ENCODE data around the gene ATP6V1G2.
"Not testable (repeated sequence)": the region's sequence is repeated elsewhere in the genome, so short reads cannot be mapped to it uniquely, and the experiment has no call there.

ATP6V1G2 gene

GRCh38 chr6:31529329-31530150 lies 16.9 kb downstream of the ATP6V1G2 start:
- DNase-seq (ENCODE audit: low read depth in 2 of 2) = no peak

GRCh38 chr6:31528821-31529328 lies 17.5 kb downstream of the ATP6V1G2 start, which contains the start of gene MCCD1:
Gene MCCD1, plus strand, starts transcription at chr6:31528962. Its CDS starts 53 bp downstream, at chr6:31529015.
- no peak for DNase-seq (ENCODE audit: low read depth in 2 of 2)

DNA sequence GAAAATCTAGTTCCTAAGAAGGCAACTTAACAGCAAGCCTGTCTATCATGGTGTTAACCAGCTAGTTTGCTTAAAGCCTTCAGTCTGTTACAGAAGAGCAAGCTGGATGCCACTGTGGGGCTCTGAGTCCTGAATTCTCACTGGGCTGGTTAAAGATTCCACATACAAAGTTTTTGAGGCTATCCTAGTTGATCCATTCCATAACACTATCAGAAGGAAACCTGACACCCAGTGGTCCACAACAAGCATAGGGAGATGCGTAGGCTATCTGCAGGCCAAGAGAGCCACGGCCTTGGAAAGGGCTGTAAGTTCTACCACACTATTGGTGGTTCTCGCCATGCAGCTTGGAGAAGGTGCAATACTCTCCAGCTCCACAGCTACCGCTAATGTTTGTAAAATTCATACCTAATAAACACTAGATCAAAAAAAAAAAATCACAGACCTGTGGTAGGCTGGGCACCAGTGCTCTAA lies 18.1 kb downstream of the ATP6V1G2 start:
- no peak for DNase-seq (ENCODE audit: low read depth in 2 of 2)

DNA sequence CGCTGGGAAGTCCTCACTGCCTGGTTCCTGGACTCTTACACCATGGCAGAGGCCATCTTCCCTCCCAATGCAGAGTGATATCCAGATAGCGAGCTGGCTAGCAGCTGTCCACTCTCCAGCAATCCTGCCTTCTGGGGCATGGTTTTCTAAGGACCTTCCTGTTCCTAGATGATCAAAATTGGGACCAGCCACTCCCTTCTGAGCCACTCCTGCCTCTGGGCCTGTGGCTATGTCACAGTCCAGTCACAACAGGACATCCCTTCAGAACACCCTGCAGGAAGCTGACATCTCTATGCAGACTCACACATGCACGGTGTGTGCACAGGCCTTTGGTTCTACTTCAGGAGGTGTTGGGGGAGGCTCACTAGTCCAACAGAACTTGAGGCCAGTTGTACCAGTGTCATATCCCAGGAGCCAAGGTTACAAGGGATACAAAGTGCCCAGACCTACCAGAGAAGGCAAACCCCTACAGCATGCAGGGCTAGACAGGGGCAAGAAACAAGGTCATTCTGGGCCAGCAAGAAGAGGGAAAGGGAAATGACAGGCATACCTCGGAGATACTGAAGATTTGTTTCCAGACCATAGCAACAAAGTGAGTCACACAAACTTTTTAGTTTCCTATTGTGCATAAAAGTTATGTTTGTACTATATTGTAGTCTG lies 20.3 kb downstream of the ATP6V1G2 start:
- DNase-seq (ENCODE audit: low read depth in 2 of 2) = no peak

DNA sequence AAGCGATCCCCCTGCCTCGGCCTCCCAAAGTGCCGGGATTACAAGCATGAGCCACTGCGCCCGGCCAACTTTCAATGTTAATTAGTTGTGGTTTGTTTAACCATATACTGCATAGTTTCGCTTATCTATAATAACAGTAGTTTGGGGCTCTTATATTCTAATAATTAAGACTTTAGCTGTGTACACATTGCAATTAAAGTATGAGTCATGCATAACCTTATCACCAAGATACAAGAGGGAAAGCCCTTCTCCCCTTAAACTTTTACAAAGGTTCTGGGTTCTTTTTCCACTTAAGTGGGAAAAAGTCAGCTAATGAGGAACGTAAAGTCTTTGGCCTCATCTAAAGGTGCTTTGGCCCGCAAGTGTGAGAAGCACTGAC lies 20.9 kb downstream of the ATP6V1G2 start:
- DNase-seq (ENCODE audit: low read depth in 2 of 2) = no peak

DNA sequence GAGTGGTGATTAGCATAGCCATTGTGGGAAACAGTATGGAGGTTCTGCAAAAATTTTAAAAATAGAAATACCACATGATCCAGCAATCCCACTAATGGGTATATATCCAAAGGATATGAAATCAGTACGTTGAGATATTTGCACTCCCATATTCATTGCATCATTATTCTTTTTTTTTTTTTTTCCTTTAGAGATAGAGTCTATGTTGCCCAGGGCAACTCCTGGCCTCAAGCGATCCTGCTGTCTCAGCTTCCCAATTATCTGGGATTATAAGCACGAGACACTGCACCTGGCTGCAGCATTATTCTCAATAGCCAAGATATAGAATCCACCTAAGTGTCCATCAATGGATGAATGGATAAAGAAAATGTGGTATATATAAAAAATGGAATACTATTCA lies 24.6 kb downstream of the ATP6V1G2 start:
- DNase-seq (ENCODE audit: low read depth in 2 of 2) = no peak

DNA sequence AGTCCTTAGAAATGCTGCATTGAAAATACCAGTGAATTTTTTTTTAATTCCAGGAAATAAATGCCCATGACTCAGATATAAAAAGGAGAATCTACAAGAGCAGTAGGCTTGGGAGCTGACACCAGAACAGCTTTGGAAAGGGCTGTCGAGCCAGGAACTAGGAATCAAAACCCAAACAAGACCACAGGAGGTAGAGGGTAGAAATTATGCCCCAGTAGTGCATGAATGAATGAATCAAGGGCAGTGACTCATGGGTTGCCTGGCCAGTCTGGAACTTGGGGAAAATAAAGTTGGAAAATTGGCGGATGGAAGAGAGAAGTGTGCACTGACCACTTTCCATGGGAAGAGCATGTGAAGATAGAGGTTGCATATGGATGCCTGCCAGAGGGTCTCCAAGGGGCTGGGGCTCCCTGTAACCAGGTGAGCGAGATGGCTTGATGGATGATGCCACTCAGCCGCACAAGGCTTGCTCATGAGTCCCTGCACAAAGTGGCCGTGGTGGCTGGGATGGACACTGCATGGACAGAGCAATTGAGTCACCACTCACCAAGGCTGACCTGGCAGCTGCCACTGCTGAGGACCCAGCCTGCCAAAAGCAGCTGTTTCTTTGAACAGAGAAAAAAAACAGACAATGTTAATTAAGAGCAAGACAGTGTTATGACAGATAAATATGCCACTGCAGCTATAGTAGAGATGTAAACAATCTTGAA lies 32.8 kb downstream of the ATP6V1G2 start:
- DNase-seq (ENCODE audit: low read depth in 2 of 2) = no peak

GRCh38 chr6:31510007-31510406 lies 36.4 kb downstream of the ATP6V1G2 start:
- no peak for DNase-seq (ENCODE audit: low read depth in 2 of 2)

GRCh38 chr6:31509036-31509435 lies 37.4 kb downstream of the ATP6V1G2 start:
- DNase-seq (ENCODE audit: low read depth in 2 of 2) = not testable (repeated sequence)

DNA sequence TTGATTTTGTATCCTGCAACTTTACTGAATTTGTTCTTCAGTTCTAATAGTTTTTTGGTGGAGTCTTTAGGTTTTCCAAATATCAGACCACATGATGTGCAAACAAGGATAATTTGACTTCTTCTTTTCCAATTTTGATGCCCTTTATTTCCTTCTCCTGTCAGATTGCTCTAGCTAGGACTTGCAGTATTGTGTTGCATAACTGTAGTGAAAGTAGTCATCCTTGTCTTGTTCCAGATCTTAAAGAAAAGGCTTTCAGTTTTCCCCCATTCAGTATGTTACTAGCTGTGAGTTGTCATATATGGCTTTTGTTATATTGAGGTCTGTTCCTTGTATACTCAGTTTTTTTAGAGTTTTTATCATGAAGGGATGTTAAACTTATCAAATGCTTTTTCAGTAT lies 43.8 kb downstream of the ATP6V1G2 start:
- DNase-seq (ENCODE audit: low read depth in 2 of 2) = no peak

GRCh38 chr6:31499648-31500047 lies 46.8 kb downstream of the ATP6V1G2 start:
- not testable (repeated sequence) for DNase-seq (ENCODE audit: low read depth in 2 of 2)

GRCh38 chr6:31498748-31499147 lies 47.7 kb downstream of the ATP6V1G2 start:
- DNase-seq (ENCODE audit: low read depth in 2 of 2) = no peak

DNA sequence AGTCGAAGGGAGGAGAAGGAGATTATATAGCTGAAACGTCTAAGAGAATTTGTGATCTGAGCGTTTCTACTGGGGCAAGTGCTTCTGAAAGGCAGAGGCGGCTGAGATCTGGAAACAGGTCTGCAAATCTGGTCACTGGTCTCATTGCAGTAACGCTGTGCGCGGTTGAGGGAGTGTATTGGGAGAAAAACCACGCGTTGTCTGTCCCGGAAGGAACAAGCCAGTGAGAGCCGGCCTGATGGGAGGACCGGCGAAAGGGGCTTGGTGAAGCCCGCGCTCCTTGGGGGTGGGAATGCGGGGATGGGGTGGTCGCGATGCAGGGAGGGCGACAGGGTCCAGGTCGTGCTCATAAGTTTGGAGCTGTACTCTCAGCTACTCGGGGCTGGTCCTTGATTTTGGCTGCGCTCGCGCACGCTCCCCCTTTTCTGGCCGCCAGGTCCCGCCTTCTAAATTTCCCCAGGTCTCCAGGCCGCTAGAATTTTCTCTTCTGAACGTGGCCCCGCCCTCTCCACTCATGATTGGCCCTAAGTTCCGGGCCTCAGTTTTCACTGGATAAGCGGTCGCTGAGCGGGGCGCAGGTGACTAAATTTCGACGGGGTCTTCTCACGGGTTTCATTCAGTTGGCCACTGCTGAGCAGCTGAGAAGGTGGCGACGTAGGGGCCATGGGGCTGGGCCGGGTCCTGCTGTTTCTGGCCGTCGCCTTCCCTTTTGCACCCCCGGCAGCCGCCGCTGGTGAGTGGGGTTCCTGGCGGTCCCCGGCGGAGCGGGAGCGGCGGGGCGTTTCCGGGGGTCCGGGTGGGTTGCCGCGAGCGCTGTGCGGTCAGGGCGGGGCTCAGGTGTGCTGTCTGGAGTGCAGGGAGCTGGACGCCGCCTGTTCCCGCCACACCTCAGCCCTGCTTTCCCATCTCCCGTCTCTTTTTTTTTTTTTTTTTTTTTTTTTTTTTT lies 48.6 kb downstream of the ATP6V1G2 start, which contains the start of gene MICB:
Gene MICB (plus strand): TSS at position 615 of the 946 bp plus-strand sequence. CDS start 49 bp downstream, at position 664.
- peak; percentile 77 to 80 for DNase-seq (ENCODE audit: low read depth in 2 of 2)

DNA sequence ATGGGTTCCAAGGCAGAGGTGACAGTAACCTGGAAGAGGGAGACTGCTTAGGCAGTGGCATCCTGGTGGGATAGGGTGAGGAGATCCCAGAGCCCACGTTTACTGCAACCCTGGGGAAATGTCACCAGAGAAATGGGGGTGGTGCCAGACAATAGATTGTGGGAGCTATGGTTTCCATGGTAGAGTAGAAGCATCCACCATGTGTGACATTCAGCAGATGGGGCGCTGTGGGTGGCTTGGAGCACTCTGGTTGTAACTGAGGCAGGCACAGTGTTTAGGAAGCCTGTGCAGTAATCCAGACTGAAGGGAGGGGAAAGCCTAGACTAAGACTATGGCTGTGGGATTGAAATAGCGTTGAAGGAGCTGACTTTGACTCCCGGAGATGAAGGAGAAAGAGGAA lies 49.6 kb downstream of the ATP6V1G2 start:
- not testable (repeated sequence) for DNase-seq (ENCODE audit: low read depth in 2 of 2)

DNA sequence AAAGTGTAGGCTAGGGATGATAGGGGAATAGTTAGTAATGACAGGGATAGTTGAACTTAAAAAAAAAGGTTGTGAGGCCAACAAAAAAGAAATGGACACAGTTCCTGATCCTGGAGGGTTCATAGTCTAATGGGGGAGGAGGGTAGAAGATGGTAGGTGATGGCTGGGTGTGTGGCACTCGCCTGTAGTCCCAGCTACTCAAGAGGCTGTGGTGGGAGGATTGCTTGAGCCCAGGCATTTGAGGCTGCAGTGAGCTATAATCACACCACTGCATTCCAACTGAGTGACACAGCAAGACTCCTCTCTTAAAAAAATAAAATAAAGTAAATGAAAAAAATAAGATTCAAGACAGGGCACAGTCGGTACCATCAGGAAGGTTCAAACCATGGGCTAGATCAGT lies 50.8 kb downstream of the ATP6V1G2 start:
- no peak for DNase-seq (ENCODE audit: low read depth in 2 of 2)

All from stimulated activated CD8-positive, alpha-beta memory T cell treated with anti-CD3 and anti-CD28 coated beads, Interleukin-2, amount 100 ng/mL, for 48 hours (primary cell).